H1 (cell line): Measurements from ENCODE around the gene LRCH1.

Source experiments
- ATF2 ChIP-seq: IDR thresholded peaks from 2 replicates; pipeline ENCODE4 v1.6.1; 2012; ENCODE audit warnings: low read length, inconsistent platforms
- ATF3 ChIP-seq: IDR thresholded peaks from 2 replicates; pipeline ENCODE4 v1.6.1; 2011; ENCODE audit warnings: low read depth, mild to moderate bottlenecking, low read length; ENCODE audit not compliant: insufficient read depth
- CTCF ChIP-seq, 3 experiments: IDR thresholded peaks; 1 replicate in 2 of 3; 2 replicates in 1 of 3; pipeline versions ENCODE4 v1.5.1 to v1.6.1; 2011; ENCODE audit warnings: low read length in 3 of 3, mild to moderate bottlenecking in 3 of 3, inconsistent platforms in 2 of 3, low read depth in 1 of 3, moderate library complexity in 1 of 3; ENCODE audit not compliant: insufficient read depth in 1 of 3; ENCODE audit errors: control extremely low read depth in 1 of 3
- EGR1 ChIP-seq: IDR thresholded peaks from 2 replicates; pipeline ENCODE4 v1.6.1; 2011; ENCODE audit warnings: low read depth, low read length, borderline replicate concordance
- EP300 ChIP-seq, 2 experiments: IDR thresholded peaks; 1 replicate in 1 of 2; 2 replicates in 1 of 2; pipeline ENCODE4 v1.6.1; 2011 to 2012; ENCODE audit warnings: low read depth in 2 of 2, low read length in 2 of 2, mild to moderate bottlenecking in 2 of 2, borderline replicate concordance in 1 of 2, inconsistent platforms in 1 of 2, moderate library complexity in 1 of 2
- JUN ChIP-seq: IDR thresholded peaks from 2 replicates; pipeline ENCODE4 v1.6.1; 2011; ENCODE audit warnings: low read depth, mild to moderate bottlenecking, improper control_type of control experiment, low read length
- JUND ChIP-seq: IDR thresholded peaks from 2 replicates; pipeline ENCODE4 v1.6.1; 2011; ENCODE audit warnings: mild to moderate bottlenecking, improper control_type of control experiment, low read length
- NRF1 ChIP-seq: IDR thresholded peaks from 2 replicates; pipeline ENCODE4 v1.6.1; 2011; ENCODE audit warnings: mild to moderate bottlenecking, low read depth, low read length, improper control_type of control experiment
- POLR2AphosphoS5 ChIP-seq: IDR thresholded peaks from 2 replicates; pipeline ENCODE4 v1.6.1; 2011; ENCODE audit warnings: low read depth, low read length
- SIN3A ChIP-seq, 2 experiments: IDR thresholded peaks in 1 of 2; conservative IDR thresholded peaks in 1 of 2; 2 replicates each; pipeline ENCODE4 v1.6.1; 2011 to 2012; ENCODE audit warnings: low read length in 2 of 2, improper control_type of control experiment in 1 of 2, low read depth in 1 of 2, mild to moderate bottlenecking in 1 of 2
- TEAD4 ChIP-seq: IDR thresholded peaks from 2 replicates; pipeline ENCODE4 v1.6.1; 2012; ENCODE audit warnings: low read depth, low read length, inconsistent platforms, mixed read lengths
- USF2 ChIP-seq: IDR thresholded peaks from 2 replicates; pipeline ENCODE4 v1.6.1; 2011; ENCODE audit warnings: low read length, improper control_type of control experiment
- ZNF274 ChIP-seq: IDR thresholded peaks from 2 replicates; pipeline ENCODE4 v1.7.0; 2012; ENCODE audit warnings: low read length, borderline replicate concordance; ENCODE audit errors: extremely low read depth

GRCh38 chr13:46642254-46642653, 89.3 kb downstream of the LRCH1 start:
- TF ChIP-seq EP300 (IDR thresholded peaks at IDR 0.05; ENCODE audit: borderline replicate concordance in 1 of 2, low read depth in 2 of 2, low read length in 2 of 2) (no peak), JUND (no peak), POLR2AphosphoS5 (no peak), ATF3 (no peak), CTCF (IDR thresholded peaks at IDR 0.05; ENCODE audit: control extremely low read depth in 1 of 3, insufficient read depth in 1 of 3, low read depth in 1 of 3, low read length in 3 of 3) (no peak), JUN (no peak), SIN3A (conservative IDR thresholded peaks at IDR 0.05 in 1 of 2, IDR thresholded peaks at IDR 0.05 in 1 of 2; ENCODE audit: low read depth in 1 of 2, low read length in 2 of 2) (no peak), NRF1 (no peak), ATF2 (no peak), USF2 (no peak), ZNF274 (no peak), TEAD4 (no peak), EGR1 (no peak)
